ENCODE results near the gene MCAM. TPM values are rescaled to one million over a fixed set of nuclear protein-coding genes. Genes with fewer than 3 reads are reported as not detected.

MCAM gene
- total RNA-seq, 1 experiment from 2014 or later: 38.8 TPM

DNA sequence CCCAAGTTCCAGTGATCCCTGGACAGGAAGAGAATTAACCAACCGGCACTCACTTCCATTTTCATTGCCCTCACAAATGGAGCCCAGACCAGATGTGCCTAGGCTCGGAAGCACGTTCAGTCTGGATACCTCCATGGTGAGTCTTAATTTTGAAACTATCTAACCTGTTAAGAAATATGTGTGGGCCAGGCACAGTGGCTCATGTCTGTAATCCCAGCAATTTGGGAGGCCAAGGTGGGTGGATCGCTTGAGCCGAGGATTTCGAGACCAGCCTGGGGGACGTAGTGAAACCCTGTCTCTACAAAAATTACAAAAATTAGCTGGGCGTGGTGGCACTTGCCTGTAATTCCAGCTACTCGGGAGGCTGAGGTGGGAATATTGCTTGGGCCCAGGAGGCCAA is 31.5 kb downstream of the MCAM start:
- POLR2A ChIA-PET (ENCODE audit: unreplicated experiment): no interaction called here
- TF ChIP-seq, protein P1, sequence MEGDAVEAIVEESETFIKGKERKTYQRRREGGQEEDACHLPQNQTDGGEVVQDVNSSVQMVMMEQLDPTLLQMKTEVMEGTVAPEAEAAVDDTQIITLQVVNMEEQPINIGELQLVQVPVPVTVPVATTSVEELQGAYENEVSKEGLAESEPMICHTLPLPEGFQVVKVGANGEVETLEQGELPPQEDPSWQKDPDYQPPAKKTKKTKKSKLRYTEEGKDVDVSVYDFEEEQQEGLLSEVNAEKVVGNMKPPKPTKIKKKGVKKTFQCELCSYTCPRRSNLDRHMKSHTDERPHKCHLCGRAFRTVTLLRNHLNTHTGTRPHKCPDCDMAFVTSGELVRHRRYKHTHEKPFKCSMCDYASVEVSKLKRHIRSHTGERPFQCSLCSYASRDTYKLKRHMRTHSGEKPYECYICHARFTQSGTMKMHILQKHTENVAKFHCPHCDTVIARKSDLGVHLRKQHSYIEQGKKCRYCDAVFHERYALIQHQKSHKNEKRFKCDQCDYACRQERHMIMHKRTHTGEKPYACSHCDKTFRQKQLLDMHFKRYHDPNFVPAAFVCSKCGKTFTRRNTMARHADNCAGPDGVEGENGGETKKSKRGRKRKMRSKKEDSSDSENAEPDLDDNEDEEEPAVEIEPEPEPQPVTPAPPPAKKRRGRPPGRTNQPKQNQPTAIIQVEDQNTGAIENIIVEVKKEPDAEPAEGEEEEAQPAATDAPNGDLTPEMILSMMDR (conservative IDR thresholded peaks at IDR 0.05): no peak
- no peak for TF ChIP-seq EZH2 (IDR thresholded peaks at IDR 0.05; ENCODE audit: low read depth)

DNA sequence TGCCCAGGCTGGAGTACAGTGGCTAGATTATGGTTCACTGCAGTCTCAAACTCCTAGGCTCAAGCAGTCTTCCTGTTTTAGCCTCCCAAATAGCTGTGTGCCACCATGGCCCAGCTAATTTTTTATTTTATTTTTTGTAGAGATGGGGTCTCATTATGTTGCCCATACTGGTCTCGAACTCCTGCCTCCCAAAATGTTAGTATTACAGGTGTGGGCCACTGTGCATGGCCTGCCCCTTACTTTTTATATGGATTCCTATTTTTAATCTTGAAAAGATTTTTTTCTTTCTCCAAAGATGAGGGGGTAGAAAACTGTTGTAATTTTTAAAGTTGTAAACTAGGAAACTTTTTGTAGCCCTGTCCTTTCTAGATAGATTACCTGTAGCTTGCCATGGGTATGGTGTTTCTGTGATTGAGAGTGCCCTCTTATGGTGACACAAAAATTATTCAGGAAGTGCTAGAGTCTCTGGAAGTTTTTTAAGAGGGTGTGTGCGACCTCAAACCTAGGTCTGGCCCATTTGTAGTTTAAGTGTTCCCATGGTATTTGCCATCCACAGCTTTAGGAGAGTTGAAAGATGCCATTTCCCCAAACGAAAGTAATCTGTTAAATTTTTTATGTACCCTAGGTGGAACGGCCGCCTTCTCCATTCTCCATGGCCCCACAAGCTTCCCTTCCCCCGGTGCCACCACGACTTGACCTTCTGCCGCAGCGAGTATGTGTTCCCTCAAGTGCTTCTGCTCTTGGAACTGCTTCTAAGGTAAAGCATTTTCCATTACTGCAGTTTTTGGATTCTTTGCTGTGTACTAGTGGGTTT is 32.4 kb downstream of the MCAM start:
- no peak overlapping the region for H3K4me2 ChIP-seq
- H3F3A ChIP-seq (ENCODE audit: insufficient read depth, low read depth): peaks cover 6% of the 10 kb centered on the region; the same call in 1 of the 2 replicates
- no peak overlapping the region for H3K4me3 ChIP-seq
- CTCF ChIA-PET: interaction anchor here (1.2 kb wide), 1 partner anchor 13 kb away, joined by 3 read pairs; no protein-coding TSS in a partner anchor
- no peak for TF ChIP-seq EZH2 (IDR thresholded peaks at IDR 0.05; ENCODE audit: low read depth)
- TF ChIP-seq, protein P1 (conservative IDR thresholded peaks at IDR 0.05): peak; percentile 71
- BruUV-seq (replicated peaks): no TSS peak
- H3K27ac ChIP-seq: no peak overlapping the region
- no peaks in the 10 kb centered on the region for H3K9me2 ChIP-seq (ENCODE audit: insufficient read depth)
- intact Hi-C loops (cut with micrococcal nuclease; ENCODE audit: unreplicated experiment): loop anchor here (5.0 kb wide), 1 partner anchor 77 kb away; the partner anchor contains the start of gene CBL
- H3K9me3 ChIP-seq (ENCODE audit: insufficient read depth, low read depth): 0 out of 2 replicates have a peak, but pooled peaks cover 5% of the 10 kb centered on the region
- no peaks in the 10 kb centered on the region for H3K79me2 ChIP-seq (ENCODE audit: low read depth)
- no peaks in the 10 kb centered on the region for H3K27me3 ChIP-seq (ENCODE audit: insufficient read depth, low read depth)
- POLR2A ChIA-PET (ENCODE audit: unreplicated experiment): interaction anchor here (0.7 to 1.0 kb wide), 2 partner anchors 189 to 217 kb away, joined by 3 to 4 read pairs; partner anchors contain the start of gene VPS11
- no peak overlapping the region for H2AFZ ChIP-seq
- peak in 1 of 2 experiments; percentile 52 for DNase-seq
- H4K20me1 ChIP-seq (ENCODE audit: insufficient read depth): no peaks in the 10 kb centered on the region
- no peaks in the 10 kb centered on the region for H3K4me1 ChIP-seq (replicated peaks; ENCODE audit: insufficient read depth)
- H3K36me3 ChIP-seq (ENCODE audit: low read depth): peaks cover 19% of the 10 kb centered on the region; the same call in 1 of the 2 replicates

More for the DNA sequence above, 31.5 kb downstream of the MCAM start:
- no peak for DNase-seq
- H3K79me2 ChIP-seq (ENCODE audit: low read depth): no peaks in the 10 kb centered on the region
- peaks cover 6% of the 10 kb centered on the region; the same call in 1 of the 2 replicates for H3K9me3 ChIP-seq (ENCODE audit: insufficient read depth, low read depth)
- H3K4me1 ChIP-seq (replicated peaks; ENCODE audit: insufficient read depth): no peaks in the 10 kb centered on the region
- CTCF ChIA-PET: no interaction called here
- no peak overlapping the region for H3K4me2 ChIP-seq
- no TSS peak for BruUV-seq (replicated peaks)
- no peak overlapping the region for H2AFZ ChIP-seq
- intact Hi-C loops (cut with micrococcal nuclease; ENCODE audit: unreplicated experiment): no loop called here
- H3K27me3 ChIP-seq (ENCODE audit: insufficient read depth, low read depth): no peaks in the 10 kb centered on the region
- peaks cover 24% of the 10 kb centered on the region; the same call in 1 of the 2 replicates for H3K36me3 ChIP-seq (ENCODE audit: low read depth)
- H3K9me2 ChIP-seq (ENCODE audit: insufficient read depth): no peaks in the 10 kb centered on the region
- no peaks in the 10 kb centered on the region for H4K20me1 ChIP-seq (ENCODE audit: insufficient read depth)
- no peak overlapping the region for H3K4me3 ChIP-seq
- peaks cover 4% of the 10 kb centered on the region; the same call in 1 of the 2 replicates for H3F3A ChIP-seq (ENCODE audit: insufficient read depth, low read depth)
- H3K27ac ChIP-seq: no peak overlapping the region

DNA sequence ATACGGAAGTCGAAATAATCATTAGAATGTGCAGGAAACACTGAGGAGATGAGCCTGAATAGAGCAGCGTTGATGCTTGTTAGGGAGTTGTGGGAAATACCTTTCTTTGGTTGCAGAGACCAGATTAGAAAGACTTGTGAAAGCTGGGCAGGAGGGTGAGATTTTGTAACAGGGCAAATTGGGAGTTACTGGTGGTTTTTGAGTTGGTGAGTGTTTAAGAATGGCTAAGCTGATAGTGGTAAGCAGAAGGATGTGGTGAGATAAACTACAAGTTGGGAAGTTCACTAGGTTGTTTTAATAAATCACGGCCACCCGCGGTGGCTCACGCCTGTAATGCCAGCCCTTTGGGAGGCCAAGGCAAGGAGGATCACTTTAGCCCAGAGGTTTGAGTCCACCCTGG is 34.4 kb downstream of the MCAM start:
- H2AFZ ChIP-seq: no peak overlapping the region
- H3F3A ChIP-seq (ENCODE audit: insufficient read depth, low read depth): peaks cover 12% of the 10 kb centered on the region; the same call in 1 of the 2 replicates
- CTCF ChIA-PET: no interaction called here

More for the DNA sequence above, 34.4 kb downstream of the MCAM start:
- no peak overlapping the region for H3K27ac ChIP-seq
- no peaks in the 10 kb centered on the region for H3K9me3 ChIP-seq (ENCODE audit: insufficient read depth, low read depth)
- no peak overlapping the region for H3K4me3 ChIP-seq
- H3K4me1 ChIP-seq (replicated peaks; ENCODE audit: insufficient read depth): no peaks in the 10 kb centered on the region
- intact Hi-C loops (cut with micrococcal nuclease; ENCODE audit: unreplicated experiment): loop anchor here (5.0 kb wide), 1 partner anchor 75 kb away; the partner anchor contains the start of gene CBL
- no peaks in the 10 kb centered on the region for H4K20me1 ChIP-seq (ENCODE audit: insufficient read depth)
- H3K9me2 ChIP-seq (ENCODE audit: insufficient read depth): no peaks in the 10 kb centered on the region
- H3K4me2 ChIP-seq: no peak overlapping the region
- H3K79me2 ChIP-seq (ENCODE audit: low read depth): no peaks in the 10 kb centered on the region
- no peaks in the 10 kb centered on the region for H3K27me3 ChIP-seq (ENCODE audit: insufficient read depth, low read depth)
- TF ChIP-seq, protein P1 (conservative IDR thresholded peaks at IDR 0.05): no peak
- TF ChIP-seq EZH2 (IDR thresholded peaks at IDR 0.05; ENCODE audit: low read depth): no peak
- peaks cover 15% of the 10 kb centered on the region; the same call in 1 of the 2 replicates for H3K36me3 ChIP-seq (ENCODE audit: low read depth)
- no peak for DNase-seq
- BruUV-seq (replicated peaks): no TSS peak
- POLR2A ChIA-PET (ENCODE audit: unreplicated experiment): no interaction called here

Data from PC-9 (cell line).